ENCODE measurements around the gene WNT8A. TPM values are rescaled to one million over a fixed set of nuclear protein-coding genes. Genes with fewer than 3 reads are reported as not detected.

The WNT8A gene
- total RNA-seq, 2 experiments from 2014 or later, result not detected

- POLR2A ChIA-PET, result no interaction called here
- no peaks in the 10 kb centered on the region for H3K27me3 ChIP-seq (ENCODE audit: control insufficient read depth in 1 of 2, insufficient read depth in 2 of 2, low read length in 2 of 2)
- CTCF ChIA-PET, result no interaction called here
These were observed 27.3 kb downstream of the WNT8A start for GRCh38 chr5:138111181-138111580.

GRCh38 chr5:138111937-138112336 lies 28.1 kb downstream of the WNT8A start:
- H3K4me1 Mint-ChIP-seq (ENCODE audit: low read depth), result no peaks in the 10 kb centered on the region
- ChIA-PET CTCF (no interaction called here), POLR2A (no interaction called here)
- Histone ChIP-seq H3K4me1 (ENCODE audit: insufficient read depth, low read length) (no peaks in the 10 kb centered on the region), H3K27ac (ENCODE audit: low read depth in 1 of 2, low read length in 2 of 2) (no peak overlapping the region), H3K36me3 (ENCODE audit: insufficient read depth, low read length) (no peaks in the 10 kb centered on the region), H3K4me3 (ENCODE audit: low read length) (no peak overlapping the region), H3K27me3 (ENCODE audit: control insufficient read depth in 1 of 2, insufficient read depth in 2 of 2, low read length in 2 of 2) (no peaks in the 10 kb centered on the region), H3K9me3 (ENCODE audit: control insufficient read depth in 1 of 2, insufficient read depth in 1 of 2, low read length in 2 of 2) (no peaks in the 10 kb centered on the region)
- ATAC-seq (ENCODE audit: poor library complexity) (no peak), DNase-seq (no peak)
- H3K4me3 Mint-ChIP-seq, result no peak overlapping the region
- no peaks in the 10 kb centered on the region for H3K36me3 Mint-ChIP-seq (ENCODE audit: low read depth)
- H3K27me3 Mint-ChIP-seq, result no peaks in the 10 kb centered on the region
- intact Hi-C loops (cut with DNase I, micrococcal nuclease), result no loop called here
- TF ChIP-seq CTCF (IDR thresholded peaks at IDR 0.05), result no peak
- no peaks in the 10 kb centered on the region for H3K9me3 Mint-ChIP-seq
- H3K27ac Mint-ChIP-seq, result no peak overlapping the region

More at GRCh38 chr5:138111181-138111580, 27.3 kb downstream of the WNT8A start:
- no peak overlapping the region for H3K27ac Mint-ChIP-seq
- intact Hi-C loops (cut with DNase I, micrococcal nuclease), result no loop called here
- Histone ChIP-seq H3K9me3 (ENCODE audit: control insufficient read depth in 1 of 2, insufficient read depth in 1 of 2, low read length in 2 of 2) (no peaks in the 10 kb centered on the region), H3K4me1 (ENCODE audit: insufficient read depth, low read length) (no peaks in the 10 kb centered on the region), H3K36me3 (ENCODE audit: insufficient read depth, low read length) (no peaks in the 10 kb centered on the region), H3K4me3 (ENCODE audit: low read length) (no peak overlapping the region), H3K27ac (ENCODE audit: low read depth in 1 of 2, low read length in 2 of 2) (no peak overlapping the region)
- H3K9me3 Mint-ChIP-seq, result no peaks in the 10 kb centered on the region
- no peaks in the 10 kb centered on the region for H3K27me3 Mint-ChIP-seq
- no peak for DNase-seq
- TF ChIP-seq CTCF (IDR thresholded peaks at IDR 0.05), result no peak
- H3K4me3 Mint-ChIP-seq, result no peak overlapping the region
- no peaks in the 10 kb centered on the region for H3K36me3 Mint-ChIP-seq (ENCODE audit: low read depth)
- no peak for ATAC-seq (ENCODE audit: poor library complexity)
- no peaks in the 10 kb centered on the region for H3K4me1 Mint-ChIP-seq (ENCODE audit: low read depth)

- Mint-ChIP-seq H3K4me1 (ENCODE audit: low read depth) (no peaks in the 10 kb centered on the region), H3K36me3 (ENCODE audit: low read depth) (no peaks in the 10 kb centered on the region), H3K27ac (no peak overlapping the region), H3K27me3 (no peaks in the 10 kb centered on the region), H3K4me3 (no peak overlapping the region), H3K9me3 (no peaks in the 10 kb centered on the region)
- CTCF ChIA-PET, result no interaction called here
- Histone ChIP-seq H3K4me1 (ENCODE audit: insufficient read depth, low read length) (no peaks in the 10 kb centered on the region), H3K9me3 (ENCODE audit: control insufficient read depth in 1 of 2, insufficient read depth in 1 of 2, low read length in 2 of 2) (no peaks in the 10 kb centered on the region), H3K27me3 (ENCODE audit: control insufficient read depth in 1 of 2, insufficient read depth in 2 of 2, low read length in 2 of 2) (no peaks in the 10 kb centered on the region), H3K4me3 (ENCODE audit: low read length) (no peak overlapping the region), H3K27ac (ENCODE audit: low read depth in 1 of 2, low read length in 2 of 2) (no peak overlapping the region), H3K36me3 (ENCODE audit: insufficient read depth, low read length) (no peaks in the 10 kb centered on the region)
- TF ChIP-seq CTCF (IDR thresholded peaks at IDR 0.05), result no peak
- POLR2A ChIA-PET, result no interaction called here
- intact Hi-C loops (cut with DNase I, micrococcal nuclease), result no loop called here
- ATAC-seq (ENCODE audit: poor library complexity) (no peak), DNase-seq (no peak)
These were observed 31.4 kb downstream of the WNT8A start for GRCh38 chr5:138115254-138115653.

All from CD4-positive, alpha-beta T cell (primary cell).